ENCODE measurements around the gene SBF2. TPM values are rescaled to one million over a fixed set of nuclear protein-coding genes. Genes with fewer than 3 reads are reported as not detected.

SBF2 gene
- polyA plus RNA-seq, 1 donor (not counting 4 experiments of a cell fraction or from before 2014, with no cell fraction given) = 24.5 TPM

GRCh38 chr11:10317151-10317755, 23.2 kb upstream of the SBF2 start:
- no peak for TF ChIP-seq EZH2 (IDR thresholded peaks at IDR 0.05; ENCODE audit: low read length)
- H3K36me3 ChIP-seq (ENCODE audit: control insufficient read depth in 2 of 2, extremely low read depth in 1 of 2, insufficient read depth in 2 of 2, low read length in 2 of 2) = no peaks in the 10 kb centered on the region
- H3K27ac ChIP-seq (ENCODE audit: control insufficient read depth, insufficient read depth, low read length) = no peak overlapping the region
- H2AFZ ChIP-seq (ENCODE audit: control insufficient read depth, low read length) = no peak overlapping the region
- no peaks in the 10 kb centered on the region for H3K9me3 ChIP-seq (ENCODE audit: control insufficient read depth, low read depth, low read length)
- H3K9me1 ChIP-seq (ENCODE audit: control insufficient read depth, extremely low read depth, insufficient read depth, low read length) = no peaks in the 10 kb centered on the region
- H3K4me2 ChIP-seq (ENCODE audit: control insufficient read depth, extremely low read depth, insufficient read depth, low read depth, low read length) = no peak overlapping the region
- no peaks in the 10 kb centered on the region for H3K79me2 ChIP-seq (ENCODE audit: control insufficient read depth, insufficient read depth, low read length)
- H3K27me3 ChIP-seq (ENCODE audit: control insufficient read depth, extremely low read depth, insufficient read depth, low read length) = no peaks in the 10 kb centered on the region
- H4K20me1 ChIP-seq (ENCODE audit: control insufficient read depth, extremely low read depth, insufficient read depth, low read length) = no peaks in the 10 kb centered on the region
- H3K4me3 ChIP-seq (ENCODE audit: control insufficient read depth in 2 of 3, extremely low read depth in 1 of 3, insufficient read depth in 2 of 3, low read depth in 1 of 3, low read length in 3 of 3) = no peak overlapping the region
- FAIRE-seq = no peak
- DNase-seq (ENCODE audit: low read depth, low spot score) = no peak
- no peak overlapping the region for H3K9ac ChIP-seq (ENCODE audit: control insufficient read depth, extremely low read depth, insufficient read depth, low read length)
- H3K4me1 ChIP-seq (ENCODE audit: control insufficient read depth, extremely low read depth, insufficient read depth, low read length) = peaks cover 4% of the 10 kb centered on the region
- dilution Hi-C loops (cut with MboI; ENCODE audit: extremely low pct_ligation_motif_present, low sequenced_read_pairs) = no loop called here

GRCh38 chr11:10315083-10315482, 21.1 kb upstream of the SBF2 start:
- no peak overlapping the region for H2AFZ ChIP-seq (ENCODE audit: control insufficient read depth, low read length)

More at GRCh38 chr11:10315083-10315482, 21.1 kb upstream of the SBF2 start:
- no peak for TF ChIP-seq EZH2 (IDR thresholded peaks at IDR 0.05; ENCODE audit: low read length)
- TF ChIP-seq, protein P1, sequence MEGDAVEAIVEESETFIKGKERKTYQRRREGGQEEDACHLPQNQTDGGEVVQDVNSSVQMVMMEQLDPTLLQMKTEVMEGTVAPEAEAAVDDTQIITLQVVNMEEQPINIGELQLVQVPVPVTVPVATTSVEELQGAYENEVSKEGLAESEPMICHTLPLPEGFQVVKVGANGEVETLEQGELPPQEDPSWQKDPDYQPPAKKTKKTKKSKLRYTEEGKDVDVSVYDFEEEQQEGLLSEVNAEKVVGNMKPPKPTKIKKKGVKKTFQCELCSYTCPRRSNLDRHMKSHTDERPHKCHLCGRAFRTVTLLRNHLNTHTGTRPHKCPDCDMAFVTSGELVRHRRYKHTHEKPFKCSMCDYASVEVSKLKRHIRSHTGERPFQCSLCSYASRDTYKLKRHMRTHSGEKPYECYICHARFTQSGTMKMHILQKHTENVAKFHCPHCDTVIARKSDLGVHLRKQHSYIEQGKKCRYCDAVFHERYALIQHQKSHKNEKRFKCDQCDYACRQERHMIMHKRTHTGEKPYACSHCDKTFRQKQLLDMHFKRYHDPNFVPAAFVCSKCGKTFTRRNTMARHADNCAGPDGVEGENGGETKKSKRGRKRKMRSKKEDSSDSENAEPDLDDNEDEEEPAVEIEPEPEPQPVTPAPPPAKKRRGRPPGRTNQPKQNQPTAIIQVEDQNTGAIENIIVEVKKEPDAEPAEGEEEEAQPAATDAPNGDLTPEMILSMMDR (optimal IDR thresholded peaks at IDR 0.05 in 1 of 3, IDR thresholded peaks at IDR 0.05 in 1 of 3, conservative IDR thresholded peaks at IDR 0.05 in 1 of 3; ENCODE audit: extremely low read depth in 1 of 3, insufficient read depth in 2 of 3, low read length in 3 of 3) = no peak
- Histone ChIP-seq H3K79me2 (ENCODE audit: control insufficient read depth, insufficient read depth, low read length) (no peaks in the 10 kb centered on the region), H3K4me1 (ENCODE audit: control insufficient read depth, extremely low read depth, insufficient read depth, low read length) (peaks cover 10% of the 10 kb centered on the region), H3K27ac (ENCODE audit: control insufficient read depth, insufficient read depth, low read length) (no peak overlapping the region), H3K27me3 (ENCODE audit: control insufficient read depth, extremely low read depth, insufficient read depth, low read length) (no peaks in the 10 kb centered on the region), H3K36me3 (ENCODE audit: control insufficient read depth in 2 of 2, extremely low read depth in 1 of 2, insufficient read depth in 2 of 2, low read length in 2 of 2) (no peaks in the 10 kb centered on the region), H3K9me3 (ENCODE audit: control insufficient read depth, low read depth, low read length) (no peaks in the 10 kb centered on the region), H4K20me1 (ENCODE audit: control insufficient read depth, extremely low read depth, insufficient read depth, low read length) (no peaks in the 10 kb centered on the region), H3K4me2 (ENCODE audit: control insufficient read depth, extremely low read depth, insufficient read depth, low read depth, low read length) (no peak overlapping the region), H3K4me3 (ENCODE audit: control insufficient read depth in 2 of 3, extremely low read depth in 1 of 3, insufficient read depth in 2 of 3, low read depth in 1 of 3, low read length in 3 of 3) (no peak overlapping the region), H3K9ac (ENCODE audit: control insufficient read depth, extremely low read depth, insufficient read depth, low read length) (no peak overlapping the region), H3K9me1 (ENCODE audit: control insufficient read depth, extremely low read depth, insufficient read depth, low read length) (no peaks in the 10 kb centered on the region)
- FAIRE-seq (no peak), DNase-seq (ENCODE audit: low read depth, low spot score) (no peak)
- dilution Hi-C loops (cut with MboI; ENCODE audit: extremely low pct_ligation_motif_present, low sequenced_read_pairs) = no loop called here

Data from keratinocyte (primary cell).